Stimulated activated CD4-positive, alpha-beta T cell treated with anti-CD3 and anti-CD28 coated beads, Interleukin-2, amount 100 ng/mL, for 48 hours (primary cell): ENCODE results near the gene FBXO24.

ENCODE experiments used
- DNase-seq, 2 donors: peaks; one replicate each; pipeline ENCODE4 v3.0.0-alpha.2; 2020

FBXO24 gene

GRCh38 chr7:100575206-100575631, 10.9 kb upstream of the FBXO24 start:
- no peak for DNase-seq

GRCh38 chr7:100575746-100576383, 10.3 kb upstream of the FBXO24 start:
- DNase-seq: no peak

- DNase-seq: no peak
Observed at GRCh38 chr7:100576384-100576993, 9.6 kb upstream of the FBXO24 start.

- no peak for DNase-seq
Observed at GRCh38 chr7:100577103-100577502, 9.0 kb upstream of the FBXO24 start.

GRCh38 chr7:100577507-100577906, 8.6 kb upstream of the FBXO24 start:
- no peak for DNase-seq

- no peak for DNase-seq
Observed at GRCh38 chr7:100578246-100579183, 7.6 kb upstream of the FBXO24 start.

- DNase-seq: no peak
Observed at GRCh38 chr7:100580466-100581283, 5.5 kb upstream of the FBXO24 start.

- DNase-seq: no peak
Observed at GRCh38 chr7:100582041-100582579, 4.0 kb upstream of the FBXO24 start.

- no peak for DNase-seq
Observed at GRCh38 chr7:100582650-100583049, 3.5 kb upstream of the FBXO24 start.

GRCh38 chr7:100583132-100584053, 2.7 kb upstream of the FBXO24 start:
- DNase-seq: peak in 1 of 2 donors; percentile 62

- no peak for DNase-seq
Observed at GRCh38 chr7:100584054-100584682, 2.0 kb upstream of the FBXO24 start.

GRCh38 chr7:100584683-100585510, 1.2 kb upstream of the FBXO24 start:
- DNase-seq: no peak

- DNase-seq: peak in 1 of 2 donors; percentile 53
Observed at GRCh38 chr7:100585511-100586265, 440 bp upstream of the FBXO24 start, which contains the start of gene LRCH4. LRCH4 (minus strand) TSS chr7:100586129; CDS start chr7:100586100, 29 bp downstream.

GRCh38 chr7:100588438-100588837, 2.3 kb downstream of the FBXO24 start:
- DNase-seq: no peak

- DNase-seq: no peak
Observed at GRCh38 chr7:100589341-100589947, 3.3 kb downstream of the FBXO24 start.

- DNase-seq: no peak
Observed at GRCh38 chr7:100590077-100590737, 4.1 kb downstream of the FBXO24 start.

GRCh38 chr7:100591596-100591995, 5.5 kb downstream of the FBXO24 start:
- DNase-seq: no peak

GRCh38 chr7:100595188-100595587, 9.1 kb downstream of the FBXO24 start:
- DNase-seq: no peak
